HFFc6 (cell line): ENCODE results near the gene ITPKA. TPM values are rescaled to one million over a fixed set of nuclear protein-coding genes. Genes with fewer than 3 reads are reported as not detected.

ENCODE experiments used
- DNase-seq: peaks from one replicate; pipeline ENCODE4 v3.0.0-alpha.2; 2018
- H3K27ac Mint-ChIP-seq: 2 replicates; pipeline ENCODE4 v1.8.0; 2020; ENCODE audit warnings: mild to moderate bottlenecking, mixed read lengths
- H3K27me3 Mint-ChIP-seq: 2 replicates; pipeline ENCODE4 v1.8.0; 2021; ENCODE audit warnings: mild to moderate bottlenecking, moderate library complexity, mixed read lengths; ENCODE audit not compliant: insufficient read depth
- H3K36me3 Mint-ChIP-seq: 2 replicates; pipeline ENCODE4 v1.8.0; 2021; ENCODE audit warnings: low read depth, mixed read lengths
- H3K4me1 Mint-ChIP-seq: 2 replicates; pipeline ENCODE4 v1.8.0; 2020; ENCODE audit warnings: low read depth, mixed read lengths
- H3K4me3 Mint-ChIP-seq: 2 replicates; pipeline ENCODE4 v1.8.0; 2020; ENCODE audit warnings: mild to moderate bottlenecking, moderate library complexity, mixed read lengths
- H3K9me3 Mint-ChIP-seq: 2 replicates; pipeline ENCODE4 v1.8.0; 2020; ENCODE audit warnings: mild to moderate bottlenecking, mixed read lengths
- CTCF ChIP-seq: fragments of 200-600 bp; sonication (generic); IDR thresholded peaks from 2 replicates; pipeline ENCODE4 v1.5.0; 2021; ENCODE audit warnings: antibody characterized with exemption, mild to moderate bottlenecking
- total RNA-seq, 6 experiments: library from RNA; stranded (reverse); fragmentation: NEBNext Ultra II Directional; extraction: Animal tissue kit (Norgen Biotek cat#: 25700); gene quantifications; 2 replicates in 1 of 6; 3 replicates in 5 of 6; pipeline ENCODE4 v1.2.3, GENCODE V29; 2021

ITPKA gene
- total RNA-seq, 6 experiments from 2014 or later = 1.2 to 2.4 (median 2.3) TPM

GRCh38 chr15:41545218-41545617 lies 51.5 kb downstream of the ITPKA start:
- peaks cover 26% of the 10 kb centered on the region for H3K4me1 Mint-ChIP-seq
- H3K36me3 Mint-ChIP-seq = peaks cover 4% of the 10 kb centered on the region; the same call in 1 of the 2 replicates
- peak overlapping the region; percentile 99 for H3K4me3 Mint-ChIP-seq
- TF ChIP-seq CTCF = no peak
- peaks cover 5% of the 10 kb centered on the region; the same call in 1 of the 2 replicates for H3K27me3 Mint-ChIP-seq
- no peak for DNase-seq
- H3K27ac Mint-ChIP-seq = peak overlapping the region; percentile 47; the same call in 1 of the 2 replicates
- no peaks in the 10 kb centered on the region for H3K9me3 Mint-ChIP-seq

DNA sequence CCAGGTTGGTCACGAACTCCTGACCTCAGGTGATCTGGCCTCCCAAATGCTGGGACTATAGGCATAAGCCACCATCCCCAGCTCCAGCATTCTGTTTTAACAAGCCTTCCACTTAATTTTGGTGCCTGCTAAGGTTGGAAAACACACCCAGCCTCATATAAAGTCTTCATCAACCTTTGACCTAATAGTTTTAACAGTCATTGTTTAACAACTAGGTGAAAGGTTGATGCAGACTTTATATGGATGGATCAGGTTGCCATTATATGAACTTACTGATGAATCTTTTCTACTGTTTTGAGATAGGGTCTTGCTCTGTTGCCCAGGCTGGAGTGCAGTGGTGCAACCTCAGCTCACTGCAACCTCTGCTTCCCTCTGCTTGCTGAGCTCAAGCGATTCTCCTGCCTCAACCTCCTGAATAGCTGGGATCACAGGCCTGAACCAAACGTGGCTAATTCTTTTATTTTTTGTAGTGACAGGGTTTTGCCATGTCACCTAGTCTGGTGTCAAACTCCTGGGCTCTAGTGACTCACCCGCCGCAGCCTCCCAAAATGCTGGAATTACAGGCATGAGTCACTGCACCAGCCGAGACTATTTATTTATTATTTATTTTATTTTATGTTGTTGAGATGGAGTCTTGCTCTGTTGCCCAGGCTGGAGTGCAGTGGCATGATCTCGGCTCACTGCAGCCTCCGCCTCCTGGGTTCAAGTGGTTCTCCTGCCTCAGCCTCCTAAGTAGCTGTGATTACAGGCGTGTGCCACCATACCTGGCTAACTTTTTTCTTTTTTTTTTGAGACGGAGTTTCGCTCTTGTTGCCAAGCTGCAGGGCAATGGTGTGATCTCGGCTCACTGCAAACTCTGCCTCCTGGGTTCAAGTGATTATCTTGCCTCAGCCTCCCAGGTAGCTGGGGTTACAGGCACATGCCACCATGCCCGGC lies 53.4 kb downstream of the ITPKA start:
- peaks cover 4% of the 10 kb centered on the region; the same call in 1 of the 2 replicates for H3K36me3 Mint-ChIP-seq
- H3K4me3 Mint-ChIP-seq = no peak overlapping the region
- H3K27ac Mint-ChIP-seq = peak overlapping the region; percentile 76
- H3K4me1 Mint-ChIP-seq = peaks cover 23% of the 10 kb centered on the region
- TF ChIP-seq CTCF = no peak
- H3K27me3 Mint-ChIP-seq = peaks cover 5% of the 10 kb centered on the region; the same call in 1 of the 2 replicates
- DNase-seq = peak; percentile 78
- no peaks in the 10 kb centered on the region for H3K9me3 Mint-ChIP-seq

GRCh38 chr15:41550066-41550775 lies 56.5 kb downstream of the ITPKA start:
- TF ChIP-seq CTCF = no peak
- DNase-seq = no peak
- no peak overlapping the region for H3K4me3 Mint-ChIP-seq

More at GRCh38 chr15:41550066-41550775, 56.5 kb downstream of the ITPKA start:
- Mint-ChIP-seq H3K9me3 (no peaks in the 10 kb centered on the region), H3K36me3 (no peaks in the 10 kb centered on the region), H3K4me1 (peaks cover 21% of the 10 kb centered on the region), H3K27ac (no peak overlapping the region), H3K27me3 (no peaks in the 10 kb centered on the region; the same call in 1 of the 2 replicates)

Other genes starting within 250 kb of the ITPKA start
- gene OIP5, start 161.3 kb upstream of the ITPKA start, total RNA-seq = 1 to 10 TPM; 4.1 to 8.0 (median 7.1) TPM
- gene NUSAP1, start 161.0 kb upstream of the ITPKA start, total RNA-seq = 10 to 100 TPM; 30.9 to 69.0 (median 63.6) TPM
- gene NDUFAF1, start 91.4 kb upstream of the ITPKA start, total RNA-seq = 10 to 100 TPM; 21.5 to 27.5 (median 25.5) TPM
- 10 to 100 TPM; 32.3 to 38.3 (median 35.8) TPM for gene RTF1, start 76.8 kb upstream of the ITPKA start, total RNA-seq
- 1 to 10 TPM in 4 of 6 experiments, under 1 TPM in 2; 0.19 to 1.8 (median 1.2) TPM for gene LTK, start 20.0 kb downstream of the ITPKA start, total RNA-seq
- gene RPAP1, start 50.4 kb downstream of the ITPKA start, total RNA-seq = 10 to 100 TPM; 27.3 to 39.4 (median 32.2) TPM
- gene TYRO3, start 65.3 kb downstream of the ITPKA start, total RNA-seq = 10 to 100 TPM; 16.6 to 27.6 (median 21.9) TPM
- 10 to 100 TPM; 11.8 to 16.6 (median 15.3) TPM for gene MGA, start 166.5 kb downstream of the ITPKA start, total RNA-seq